GM18517 (cell line): ENCODE data around the gene NOL4L.

Experiments used
- ATAC-seq: cut with Tn5 transposase; IDR thresholded peaks from one replicate; pipeline ENCODE4 v1.9.1; 2021; ENCODE audit warnings: mild to moderate bottlenecking, moderate library complexity; ENCODE audit not compliant: unreplicated experiment

Gene NOL4L

DNA sequence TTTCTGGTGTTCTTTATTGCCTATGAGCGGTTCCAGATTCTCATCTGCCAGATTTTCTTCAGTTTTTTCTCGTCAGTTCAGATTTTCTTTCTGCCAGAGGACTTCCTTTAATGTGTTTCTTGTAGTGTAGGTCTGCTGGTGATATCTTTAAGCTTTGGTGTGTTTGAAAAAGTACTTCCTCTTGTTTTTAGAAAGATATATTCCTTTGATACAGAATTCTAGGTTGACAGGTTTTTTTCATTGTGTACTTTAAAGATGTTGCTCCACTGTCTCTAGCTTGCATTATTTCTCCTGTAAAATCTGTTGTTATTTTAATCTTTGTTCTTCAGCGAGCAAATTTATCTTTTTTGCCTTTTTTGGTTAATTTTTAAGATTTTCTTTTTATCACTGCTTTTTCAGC is 190.1 kb downstream of the NOL4L start:
- ATAC-seq: no peak
